HEK293T (cell line): ENCODE measurements around the gene IPO13.

Experiments
- CTCF ChIA-PET: fragments of 350-600 bp; formaldehyde crosslinking; extraction: SDS; loops from one replicate; lab custom pipeline; 2021; ENCODE audit warnings: antibody characterized with exemption, inconsistent platforms; lab: Yijun Ruan, JAX
- POLR2A ChIA-PET: fragments of 350-600 bp; formaldehyde crosslinking; extraction: SDS; loops from one replicate; lab custom pipeline; 2020; ENCODE audit warnings: antibody characterized with exemption, inconsistent platforms; lab: Yijun Ruan, JAX
- DNase-seq: peaks from one replicate; pipeline ENCODE4 v3.0.0; 2012; ENCODE audit warnings: mixed read lengths; ENCODE audit errors: extremely low spot score
- ARNT ChIP-seq: fragments of 450-650 bp; IDR thresholded peaks from 2 replicates; pipeline ENCODE4 v1.6.1; 2017; ENCODE audit warnings: mild to moderate bottlenecking
- BHLHE40 ChIP-seq: fragments of 450-650 bp; IDR thresholded peaks from 2 replicates; pipeline ENCODE4 v1.6.1; 2016; ENCODE audit warnings: mild to moderate bottlenecking, moderate library complexity, borderline replicate concordance
- CTBP1 ChIP-seq: fragments of 450-650 bp; IDR thresholded peaks from 2 replicates; pipeline ENCODE4 v1.6.1; 2016; ENCODE audit warnings: borderline replicate concordance
- ELF4 ChIP-seq: fragments of 450-650 bp; IDR thresholded peaks from 2 replicates; pipeline ENCODE4 v1.6.1; 2017; ENCODE audit warnings: antibody characterized with exemption
- FOXA1 ChIP-seq: fragments of 450-650 bp; IDR thresholded peaks from 2 replicates; pipeline ENCODE4 v1.6.1; 2016; ENCODE audit warnings: mild to moderate bottlenecking
- FOXK2 ChIP-seq: fragments of 450-650 bp; IDR thresholded peaks from 2 replicates; pipeline ENCODE4 v1.6.1; 2016; ENCODE audit warnings: mild to moderate bottlenecking
- FOXM1 ChIP-seq: fragments of 450-650 bp; IDR thresholded peaks from 2 replicates; pipeline ENCODE4 v1.6.1; 2017; ENCODE audit warnings: mild to moderate bottlenecking, borderline replicate concordance
- HDGF ChIP-seq: fragments of 450-650 bp; IDR thresholded peaks from 2 replicates; pipeline ENCODE4 v1.6.1; 2017; ENCODE audit warnings: antibody characterized with exemption, borderline replicate concordance
- L3MBTL2 ChIP-seq: fragments of 450-650 bp; conservative IDR thresholded peaks from 2 replicates; pipeline ENCODE4 v1.6.1; 2016; ENCODE audit warnings: mild to moderate bottlenecking
- LEF1 ChIP-seq: fragments of 450-650 bp; IDR thresholded peaks from 2 replicates; pipeline ENCODE4 v1.6.1; 2017; ENCODE audit warnings: mild to moderate bottlenecking, borderline replicate concordance
- NFRKB ChIP-seq: fragments of 450-650 bp; IDR thresholded peaks from 2 replicates; pipeline ENCODE4 v1.6.1; 2016; ENCODE audit warnings: mild to moderate bottlenecking, moderate library complexity
- PKNOX1 ChIP-seq: fragments of 450-650 bp; IDR thresholded peaks from 2 replicates; pipeline ENCODE4 v1.6.1; 2016
- SP1 ChIP-seq: fragments of 450-650 bp; IDR thresholded peaks from 2 replicates; pipeline ENCODE4 v1.6.1; 2017
- SUZ12 ChIP-seq: fragments of 450-650 bp; IDR thresholded peaks from 2 replicates; pipeline ENCODE4 v1.6.1; 2016; ENCODE audit warnings: mild to moderate bottlenecking
- TARDBP ChIP-seq: fragments of 450-650 bp; IDR thresholded peaks from 2 replicates; pipeline ENCODE4 v1.6.1; 2016
- ZNF384 ChIP-seq: fragments of 450-650 bp; IDR thresholded peaks from 2 replicates; pipeline ENCODE4 v1.6.1; 2016

Gene IPO13

GRCh38 chr1:43957407-43958040 lies 10.8 kb downstream of the IPO13 start:
- ChIA-PET CTCF (no interaction called here), POLR2A (interaction anchor here (1.0 kb wide), 1 partner anchor 10 kb away, joined by 3 read pairs; no protein-coding TSS in a partner anchor)
- TF ChIP-seq SUZ12 (no peak), CTBP1 (no peak), FOXM1 (no peak), FOXA1 (no peak), ELF4 (no peak), ARNT (no peak), SP1 (no peak), TARDBP (no peak)
- no peak for DNase-seq

GRCh38 chr1:43958351-43959255 lies 11.9 kb downstream of the IPO13 start:
- ChIA-PET POLR2A (interaction anchor here (0.6 to 1.3 kb wide), 2 partner anchors 10 to 11 kb away, joined by 3 to 4 read pairs; partner anchors contain the start of gene IPO13), CTCF (no interaction called here)
- no peak for DNase-seq
- no peak for TF ChIP-seq BHLHE40
- TF ChIP-seq NFRKB: no peak
- TF ChIP-seq FOXM1: no peak
- no peak for TF ChIP-seq ARNT
- TF ChIP-seq SP1: no peak
- no peak for TF ChIP-seq PKNOX1
- TF ChIP-seq CTBP1: no peak
- no peak for TF ChIP-seq LEF1
- TF ChIP-seq SUZ12: no peak
- TF ChIP-seq FOXK2: no peak
- no peak for TF ChIP-seq HDGF
- TF ChIP-seq FOXA1: no peak
- TF ChIP-seq TARDBP: no peak
- TF ChIP-seq L3MBTL2: no peak
- TF ChIP-seq ZNF384: no peak
- no peak for TF ChIP-seq ELF4

GRCh38 chr1:43960798-43961197 lies 14.0 kb downstream of the IPO13 start:
- no peak for DNase-seq
- ChIA-PET CTCF (no interaction called here), POLR2A (no interaction called here)
- TF ChIP-seq NFRKB (no peak), L3MBTL2 (no peak), LEF1 (no peak), HDGF (no peak), ELF4 (no peak), FOXM1 (no peak), FOXK2 (no peak), SUZ12 (no peak), ARNT (no peak), ZNF384 (no peak), PKNOX1 (no peak), BHLHE40 (no peak), SP1 (no peak), CTBP1 (no peak), TARDBP (no peak)

- TF ChIP-seq CTBP1 (no peak), ELF4 (no peak), FOXK2 (no peak), FOXM1 (no peak)
- no peak for DNase-seq
- CTCF ChIA-PET: no interaction called here
- POLR2A ChIA-PET: no interaction called here
Measured at GRCh38 chr1:43961692-43962091, 14.9 kb downstream of the IPO13 start.

GRCh38 chr1:43962324-43962723 lies 15.6 kb downstream of the IPO13 start:
- no peak for DNase-seq
- TF ChIP-seq LEF1: no peak
- no peak for TF ChIP-seq ARNT
- TF ChIP-seq CTBP1: no peak
- no peak for TF ChIP-seq ELF4
- TF ChIP-seq SP1: no peak
- TF ChIP-seq FOXA1: no peak
- no peak for TF ChIP-seq HDGF
- TF ChIP-seq ZNF384: no peak
- TF ChIP-seq BHLHE40: no peak
- no peak for TF ChIP-seq FOXM1
- TF ChIP-seq PKNOX1: no peak
- no peak for TF ChIP-seq L3MBTL2
- POLR2A ChIA-PET: no interaction called here
- CTCF ChIA-PET: no interaction called here

- TF ChIP-seq ELF4: no peak
- no peak for TF ChIP-seq FOXM1
- TF ChIP-seq HDGF: no peak
- no peak for TF ChIP-seq LEF1
- TF ChIP-seq CTBP1: no peak
- no peak for TF ChIP-seq NFRKB
- TF ChIP-seq SUZ12: no peak
- TF ChIP-seq BHLHE40: no peak
- no peak for TF ChIP-seq ZNF384
- TF ChIP-seq FOXA1: no peak
- TF ChIP-seq ARNT: no peak
- TF ChIP-seq L3MBTL2: no peak
- TF ChIP-seq SP1: no peak
- ChIA-PET CTCF (no interaction called here), POLR2A (interaction anchor here (1.3 kb wide), 1 partner anchor 10 kb away, joined by 4 read pairs; no protein-coding TSS in a partner anchor)
- no peak for DNase-seq
Measured at GRCh38 chr1:43963006-43963405, 16.3 kb downstream of the IPO13 start.
